ENCODE results near the gene WNK2.

GRCh38 chr9:93292664-93293328 lies 108.9 kb downstream of the WNK2 start:
- TF ChIP-seq, protein P1, sequence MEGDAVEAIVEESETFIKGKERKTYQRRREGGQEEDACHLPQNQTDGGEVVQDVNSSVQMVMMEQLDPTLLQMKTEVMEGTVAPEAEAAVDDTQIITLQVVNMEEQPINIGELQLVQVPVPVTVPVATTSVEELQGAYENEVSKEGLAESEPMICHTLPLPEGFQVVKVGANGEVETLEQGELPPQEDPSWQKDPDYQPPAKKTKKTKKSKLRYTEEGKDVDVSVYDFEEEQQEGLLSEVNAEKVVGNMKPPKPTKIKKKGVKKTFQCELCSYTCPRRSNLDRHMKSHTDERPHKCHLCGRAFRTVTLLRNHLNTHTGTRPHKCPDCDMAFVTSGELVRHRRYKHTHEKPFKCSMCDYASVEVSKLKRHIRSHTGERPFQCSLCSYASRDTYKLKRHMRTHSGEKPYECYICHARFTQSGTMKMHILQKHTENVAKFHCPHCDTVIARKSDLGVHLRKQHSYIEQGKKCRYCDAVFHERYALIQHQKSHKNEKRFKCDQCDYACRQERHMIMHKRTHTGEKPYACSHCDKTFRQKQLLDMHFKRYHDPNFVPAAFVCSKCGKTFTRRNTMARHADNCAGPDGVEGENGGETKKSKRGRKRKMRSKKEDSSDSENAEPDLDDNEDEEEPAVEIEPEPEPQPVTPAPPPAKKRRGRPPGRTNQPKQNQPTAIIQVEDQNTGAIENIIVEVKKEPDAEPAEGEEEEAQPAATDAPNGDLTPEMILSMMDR (IDR thresholded peaks at IDR 0.05) = no peak
- no peak for TF ChIP-seq POLR2A (IDR thresholded peaks at IDR 0.05)

Data from adrenal gland (tissue), 5 donors.